Endothelial cell of umbilical vein (primary cell): ENCODE measurements around the gene ZKSCAN2. TPM values are rescaled to one million over a fixed set of nuclear protein-coding genes. Genes with fewer than 3 reads are reported as not detected.

ENCODE experiments used
- BruUV-seq: library from RNA; stranded (reverse); fragments of 400-500 nt; replicated peaks from 2 replicates; lab custom pipeline; 2021; lab: Mats Ljungman, UMichigan
- CTCF ChIA-PET: fragments of 300-600, 350-600 bp; sonication (Branson Sonifier 250); formaldehyde crosslinking; loops from one replicate; lab custom pipeline; 2021; ENCODE audit warnings: antibody characterized with exemption, inconsistent platforms; lab: Charles Lee
- POLR2A ChIA-PET: fragments of 300-600, 350-600 bp; sonication (Branson Sonifier 250); formaldehyde crosslinking; loops from one replicate; lab custom pipeline; 2021; ENCODE audit warnings: antibody characterized with exemption, inconsistent platforms; lab: Charles Lee
- DNase-seq: peaks from one replicate; pipeline ENCODE4 v3.0.0-alpha.2; 2011; ENCODE audit warnings: low read depth, low spot score
- FAIRE-seq: peaks from 2 replicates; lab custom pipeline; 2011; peaks lifted over from hg19 to GRCh38; lab: Jason Lieb, UNC
- H2AFZ ChIP-seq: 2 replicates; pipeline ENCODE4 v1.6.0; 2012; ENCODE audit warnings: low read depth, low read length, control low read depth, inconsistent platforms
- H3K27ac ChIP-seq: 2 replicates; pipeline ENCODE4 v1.5.1; 2011; ENCODE audit warnings: low read depth, mild to moderate bottlenecking, control low read depth, low read length, moderate library complexity; ENCODE audit not compliant: insufficient read depth
- H3K27me3 ChIP-seq, 2 experiments: 2 replicates each; pipeline versions ENCODE4 v1.6.0 to v1.6.1; 2011; ENCODE audit warnings: low read length in 2 of 2, mixed read lengths in 1 of 2; ENCODE audit not compliant: control insufficient read depth in 2 of 2, insufficient read depth in 2 of 2
- H3K36me3 ChIP-seq, 2 experiments: 2 replicates in 1 of 2; 3 replicates in 1 of 2; pipeline ENCODE4 v1.5.1; 2011; ENCODE audit warnings: low read length in 2 of 2, mild to moderate bottlenecking in 1 of 2, moderate library complexity in 1 of 2; ENCODE audit not compliant: control insufficient read depth in 2 of 2, insufficient read depth in 2 of 2; ENCODE audit errors: extremely low read depth in 1 of 2
- H3K4me1 ChIP-seq: 3 replicates; pipeline ENCODE4 v1.5.1; 2011; ENCODE audit warnings: mild to moderate bottlenecking, low read length; ENCODE audit not compliant: control insufficient read depth, insufficient read depth; ENCODE audit errors: extremely low read depth
- H3K4me2 ChIP-seq: 2 replicates; pipeline ENCODE4 v1.6.1; 2011; ENCODE audit warnings: low read length, control low read depth, mixed read lengths; ENCODE audit not compliant: insufficient read depth
- H3K4me3 ChIP-seq, 3 experiments: fragments of 200-600 bp in 1 of 3; sonication (generic), shearing (Covaris generic) in 1 of 3; replicated peaks in 1 of 3; 2 replicates each; pipeline ENCODE4 v1.5.1; 2011 to 2016; ENCODE audit warnings: control low read depth in 3 of 3, low read length in 3 of 3, mild to moderate bottlenecking in 2 of 3, inconsistent platforms in 1 of 3, low read depth in 1 of 3, moderate library complexity in 1 of 3; ENCODE audit not compliant: insufficient read depth in 1 of 3
- H3K79me2 ChIP-seq: 2 replicates; pipeline ENCODE4 v1.6.0; 2012; ENCODE audit warnings: low read length, inconsistent platforms; ENCODE audit not compliant: control insufficient read depth, insufficient read depth
- H3K9ac ChIP-seq: replicated peaks from 2 replicates; pipeline ENCODE3; 2011; ENCODE audit warnings: low read length, control low read depth; ENCODE audit not compliant: insufficient read depth; ENCODE audit errors: extremely low read depth
- H3K9me1 ChIP-seq: replicated peaks from 3 replicates; pipeline ENCODE4 v1.6.0; 2011; ENCODE audit warnings: mild to moderate bottlenecking, low read length; ENCODE audit not compliant: control insufficient read depth, insufficient read depth; ENCODE audit errors: extremely low read depth
- H3K9me3 ChIP-seq: replicated peaks from 2 replicates; pipeline ENCODE4 v1.5.1; 2012; ENCODE audit warnings: low read length, inconsistent platforms; ENCODE audit not compliant: control insufficient read depth, insufficient read depth
- H4K20me1 ChIP-seq: replicated peaks from 2 replicates; pipeline ENCODE3; 2011; ENCODE audit warnings: mild to moderate bottlenecking, low read length; ENCODE audit not compliant: control insufficient read depth, insufficient read depth; ENCODE audit errors: extremely low read depth
- CTCF ChIP-seq, 2 donors: IDR thresholded peaks; 1 replicate in 1 of 2; 2 replicates in 1 of 2; pipeline ENCODE4 v1.5.1; 2011; ENCODE audit warnings: low read length in 2 of 2, mild to moderate bottlenecking in 2 of 2, moderate library complexity in 2 of 2, control low read depth in 1 of 2, inconsistent platforms in 1 of 2, low read depth in 1 of 2; ENCODE audit not compliant: insufficient read depth in 1 of 2; ENCODE audit errors: extremely low read depth in 1 of 2
- EZH2 ChIP-seq: IDR thresholded peaks from 2 replicates; pipeline ENCODE4 v1.6.1; 2012; ENCODE audit warnings: borderline replicate concordance, low read depth, mild to moderate bottlenecking, moderate library complexity, low read length, inconsistent platforms; ENCODE audit not compliant: severe bottlenecking
- FOS ChIP-seq: IDR thresholded peaks from 2 replicates; pipeline ENCODE4 v1.6.1; 2011; ENCODE audit warnings: mild to moderate bottlenecking, low read length, moderate library complexity, borderline replicate concordance; ENCODE audit not compliant: insufficient read depth
- GATA2 ChIP-seq: IDR thresholded peaks from 2 replicates; pipeline ENCODE4 v1.7.0; 2011; ENCODE audit warnings: low read depth, mild to moderate bottlenecking, moderate library complexity, mixed read lengths, low read length; ENCODE audit not compliant: insufficient read length, insufficient read depth
- JUN ChIP-seq: IDR thresholded peaks from 2 replicates; pipeline ENCODE4 v1.6.1; 2011; ENCODE audit warnings: borderline replicate concordance, low read depth; ENCODE audit not compliant: insufficient read length, insufficient read depth
- MAX ChIP-seq: IDR thresholded peaks from 2 replicates; pipeline ENCODE4 v1.6.1; 2011; ENCODE audit not compliant: insufficient read depth, insufficient read length
- MYC ChIP-seq: IDR thresholded peaks from one replicate; pipeline ENCODE4 v1.6.1; 2011; ENCODE audit warnings: mild to moderate bottlenecking, low read depth, low read length
- POLR2A ChIP-seq: IDR thresholded peaks from 2 replicates; pipeline ENCODE4 v1.6.1; 2012; ENCODE audit warnings: low read depth, mild to moderate bottlenecking, control low read depth, low read length
- POLR2AphosphoS5 ChIP-seq: IDR thresholded peaks from 2 replicates; pipeline ENCODE4 v1.6.1; 2012; ENCODE audit warnings: low read depth, mild to moderate bottlenecking, control low read depth, low read length, moderate library complexity; ENCODE audit not compliant: insufficient read depth
- dilution Hi-C: fragments of 300-500 bp; cut with MboI; formaldehyde crosslinking; loops from one replicate; pipeline ENCODE4 v1.15.0; 2019; ENCODE audit warnings: low sequenced_read_pairs; ENCODE audit not compliant: extremely low pct_ligation_motif_present
- intact Hi-C: fragments of 100-400 bp; cut with micrococcal nuclease; formaldehyde crosslinking; loops from one replicate; pipeline ENCODE4 v1.10.0; 2022
- polyA plus RNA-seq, 4 experiments: library from polyadenylated mRNA; depleted of rRNA in 3 of 4; stranded (reverse) in 3 of 4; unstranded in 1 of 4; fragments of >200 nt; gene quantifications; 2 replicates each; pipeline versions ENCODE4 v1.2.1 to v1.2.3, GENCODE V29; 2011 to 2012; ENCODE audit warnings: missing spikeins in 1 of 4
- total RNA-seq: library from RNA; stranded (reverse); gene quantifications from 2 replicates; pipeline ENCODE4 v1.2.3, GENCODE V29; 2021

ZKSCAN2 gene
- total and polyA plus RNA-seq, 2 donors (not counting 3 experiments of a cell fraction or from before 2014, with no cell fraction given) = 1.4 to 4.7 TPM

GRCh38 chr16:25217112-25217511 is 40.5 kb downstream of the ZKSCAN2 start:
- Histone ChIP-seq H2AFZ (no peak overlapping the region), H3K36me3 (no peaks in the 10 kb centered on the region), H3K4me2 (no peak overlapping the region), H3K9me1 (no peaks in the 10 kb centered on the region), H3K79me2 (no peaks in the 10 kb centered on the region), H3K9ac (no peak overlapping the region), H3K4me1 (no peaks in the 10 kb centered on the region), H3K4me3 (no peak overlapping the region), H3K27me3 (peaks cover 0 to 1% of the 10 kb centered on the region in 2 experiments), H3K27ac (no peak overlapping the region), H4K20me1 (no peaks in the 10 kb centered on the region), H3K9me3 (no peaks in the 10 kb centered on the region)
- BruUV-seq = no TSS peak
- CTCF ChIA-PET = interaction anchor here (1.2 kb wide), 1 partner anchor 8 kb away, joined by 6 read pairs; no protein-coding TSS in a partner anchor
- POLR2A ChIA-PET = no interaction called here
- dilution Hi-C loops (no loop called here), intact Hi-C loops (loop anchor here (10.0 kb wide), 1 partner anchor 52 kb away; no protein-coding TSS in a partner anchor)
- FAIRE-seq (no peak), DNase-seq (no peak)
- TF ChIP-seq CTCF (IDR thresholded peaks at IDR 0.05; ENCODE audit: extremely low read depth in 1 of 2, insufficient read depth in 1 of 2, low read depth in 1 of 2, low read length in 2 of 2) (no peak), MAX (no peak), FOS (no peak), GATA2 (no peak), POLR2A (no peak), EZH2 (no peak), POLR2AphosphoS5 (no peak), JUN (no peak), MYC (no peak)
